Adrenal gland (tissue), 5 donors: ENCODE measurements around the gene PSKH1.

Source experiments
- POLR2A ChIP-seq, 2 donors: fragments of 450-650 bp; IDR thresholded peaks; one replicate each; pipeline ENCODE4 v1.6.1; 2017; ENCODE audit warnings: antibody characterized with exemption in 2 of 2, mild to moderate bottlenecking in 2 of 2, moderate library complexity in 1 of 2
- TF ChIP-seq, protein P1 (sequence below), 6 experiments: fragments of 450-650 bp in 4 of 6; fragments of 200-600 bp in 2 of 6; sonication (generic) in 1 of 6; IDR thresholded peaks; 1 replicate in 5 of 6; 2 replicates in 1 of 6; pipeline versions ENCODE4 v1.5.1 to v1.8.0; 2016 to 2021; ENCODE audit warnings: antibody characterized with exemption in 6 of 6, mild to moderate bottlenecking in 2 of 6, moderate library complexity in 1 of 6
- donor health status: DM: no; HTN: no; CAD: no.

- no peak for TF ChIP-seq POLR2A (IDR thresholded peaks at IDR 0.05)
- TF ChIP-seq, protein P1, sequence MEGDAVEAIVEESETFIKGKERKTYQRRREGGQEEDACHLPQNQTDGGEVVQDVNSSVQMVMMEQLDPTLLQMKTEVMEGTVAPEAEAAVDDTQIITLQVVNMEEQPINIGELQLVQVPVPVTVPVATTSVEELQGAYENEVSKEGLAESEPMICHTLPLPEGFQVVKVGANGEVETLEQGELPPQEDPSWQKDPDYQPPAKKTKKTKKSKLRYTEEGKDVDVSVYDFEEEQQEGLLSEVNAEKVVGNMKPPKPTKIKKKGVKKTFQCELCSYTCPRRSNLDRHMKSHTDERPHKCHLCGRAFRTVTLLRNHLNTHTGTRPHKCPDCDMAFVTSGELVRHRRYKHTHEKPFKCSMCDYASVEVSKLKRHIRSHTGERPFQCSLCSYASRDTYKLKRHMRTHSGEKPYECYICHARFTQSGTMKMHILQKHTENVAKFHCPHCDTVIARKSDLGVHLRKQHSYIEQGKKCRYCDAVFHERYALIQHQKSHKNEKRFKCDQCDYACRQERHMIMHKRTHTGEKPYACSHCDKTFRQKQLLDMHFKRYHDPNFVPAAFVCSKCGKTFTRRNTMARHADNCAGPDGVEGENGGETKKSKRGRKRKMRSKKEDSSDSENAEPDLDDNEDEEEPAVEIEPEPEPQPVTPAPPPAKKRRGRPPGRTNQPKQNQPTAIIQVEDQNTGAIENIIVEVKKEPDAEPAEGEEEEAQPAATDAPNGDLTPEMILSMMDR (IDR thresholded peaks at IDR 0.05), result no peak
Measured at GRCh38 chr16:67917140-67917851, 24.2 kb downstream of the PSKH1 start.
